Common myeloid progenitor, CD34-positive (primary cell): Measurements from ENCODE around the gene KPNA2.
"Not testable (repeated sequence)": the region's sequence is repeated elsewhere in the genome, so short reads cannot be mapped to it uniquely, and the experiment has no call there.

Experiments
- CTCF ChIA-PET: fragments of 350-600 bp; sonication (Branson Sonifier 250); formaldehyde crosslinking; loops from one replicate; lab custom pipeline; 2021; ENCODE audit warnings: antibody characterized with exemption; lab: Charles Lee
- POLR2A ChIA-PET: fragments of 350-600 bp; sonication (Branson Sonifier 250); formaldehyde crosslinking; loops from one replicate; lab custom pipeline; 2021; ENCODE audit warnings: antibody characterized with exemption; lab: Charles Lee
- DNase-seq, 3 donors: peaks; one replicate each; pipeline versions ENCODE4 v3.0.0 to v3.0.0-alpha.2; 2013
- H3K27ac ChIP-seq, 2 experiments: 1 replicate in 1 of 2; 2 replicates in 1 of 2; pipeline ENCODE4 v1.7.0; 2013; ENCODE audit warnings: inconsistent platforms in 2 of 2, low read length in 2 of 2, mild to moderate bottlenecking in 2 of 2, low read depth in 1 of 2, moderate library complexity in 1 of 2; ENCODE audit not compliant: severe bottlenecking in 2 of 2, insufficient read depth in 1 of 2, poor library complexity in 1 of 2
- H3K27me3 ChIP-seq, 5 experiments: replicated peaks in 2 of 5; 1 replicate in 3 of 5; 2 replicates in 2 of 5; pipeline versions ENCODE4 v1.6.1 to v1.7.0; 2013; ENCODE audit warnings: low read length in 4 of 5, mild to moderate bottlenecking in 2 of 5, moderate library complexity in 2 of 5, inconsistent platforms in 1 of 5; ENCODE audit not compliant: insufficient read depth in 5 of 5, control insufficient read depth in 4 of 5
- H3K36me3 ChIP-seq, 4 experiments: 1 replicate in 2 of 4; 2 replicates in 2 of 4; pipeline versions ENCODE4 v1.6.1 to v1.7.0; 2013; ENCODE audit warnings: low read length in 3 of 4, control low read depth in 1 of 4, mild to moderate bottlenecking in 1 of 4; ENCODE audit not compliant: control insufficient read depth in 4 of 4, insufficient read depth in 4 of 4
- H3K4me1 ChIP-seq, 4 experiments: 1 replicate in 3 of 4; 2 replicates in 1 of 4; pipeline versions ENCODE4 v1.6.1 to v1.7.1; 2013; ENCODE audit warnings: low read length in 3 of 4, mild to moderate bottlenecking in 3 of 4, control low read depth in 1 of 4, inconsistent platforms in 1 of 4, moderate library complexity in 1 of 4; ENCODE audit not compliant: control insufficient read depth in 4 of 4, insufficient read depth in 4 of 4; ENCODE audit errors: control extremely low read depth in 1 of 4
- H3K4me3 ChIP-seq, 7 experiments: 1 replicate in 4 of 7; 2 replicates in 3 of 7; pipeline versions ENCODE4 v1.5.1 to v1.7.0; 2013; ENCODE audit warnings: mild to moderate bottlenecking in 7 of 7, low read length in 6 of 7, moderate library complexity in 6 of 7, inconsistent platforms in 2 of 7, low read depth in 2 of 7, control low read depth in 1 of 7; ENCODE audit not compliant: insufficient read depth in 4 of 7, control insufficient read depth in 1 of 7; ENCODE audit errors: extremely low read depth in 1 of 7
- H3K9me3 ChIP-seq, 5 experiments: 1 replicate in 4 of 5; 2 replicates in 1 of 5; pipeline versions ENCODE4 v1.6.1 to v1.7.1; 2013; ENCODE audit warnings: low read length in 4 of 5, mild to moderate bottlenecking in 2 of 5, inconsistent platforms in 1 of 5, low read depth in 1 of 5, moderate library complexity in 1 of 5; ENCODE audit not compliant: control insufficient read depth in 4 of 5, insufficient read depth in 2 of 5; ENCODE audit errors: control extremely low read depth in 1 of 5
- WGBS: methylation state at CpG from one replicate; pipeline ENCODE4 v1.1.5; 2013; ENCODE audit not compliant: insufficient coverage; 5-methylcytosine and 5-hydroxymethylcytosine counted together

KPNA2 gene

DNA sequence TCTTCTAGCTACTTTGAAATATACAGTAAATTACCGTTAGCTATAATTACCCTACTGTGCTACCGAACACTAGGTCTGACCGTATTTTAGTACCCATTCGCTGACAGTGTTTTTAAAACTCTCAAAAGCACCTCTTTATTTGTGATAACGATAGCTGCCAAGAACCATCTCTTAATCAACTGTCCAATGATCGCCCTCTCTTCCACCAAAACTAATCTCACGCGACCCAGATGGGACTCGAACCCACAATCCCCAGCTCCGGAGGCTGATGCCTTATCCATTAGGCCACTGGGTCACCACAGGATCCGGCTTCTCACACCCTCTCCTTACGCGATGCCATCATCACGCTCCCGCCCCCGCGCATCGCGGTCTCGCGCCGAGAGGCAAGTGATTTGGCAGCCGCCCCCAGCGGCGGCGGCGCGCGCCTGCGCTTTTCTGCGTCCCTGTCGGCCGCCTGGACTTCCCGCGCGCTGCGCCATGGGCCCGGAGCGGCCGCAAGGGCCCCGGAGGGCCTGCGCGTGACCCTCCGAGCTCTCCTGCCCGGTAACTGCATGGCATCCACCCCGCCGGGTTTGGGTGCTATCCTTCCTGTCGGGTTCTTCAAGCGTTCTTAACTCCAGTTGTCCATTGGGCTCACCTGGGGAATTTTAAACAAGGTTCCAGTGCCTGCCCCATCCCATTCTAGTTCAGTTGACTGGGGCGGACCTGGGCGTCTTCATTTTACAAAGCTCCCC lies 15.7 kb upstream of the KPNA2 start:
- Histone ChIP-seq H3K9me3 (no peaks in the 10 kb centered on the region), H3K27me3 (no peaks in the 10 kb centered on the region), H3K4me1 (peaks cover 0 to 8% (median 6%) of the 10 kb centered on the region in 4 experiments), H3K36me3 (no peaks in the 10 kb centered on the region), H3K27ac (peak overlapping the region; percentile 66 to 88), H3K4me3 (peak overlapping the region; percentile 28 to 91 (median 71))
- ChIA-PET POLR2A (no interaction called here), CTCF (interaction anchor here (0.6 to 1.6 kb wide), 5 partner anchors 8 to 95 kb away, joined by 3 to 5 read pairs (median 3); no protein-coding TSS in a partner anchor)
- WGBS, result 2% methylated on average over 36 of the region's 51 CpGs
- DNase-seq, result peak; percentile 96 to 98 (median 98)

GRCh38 chr17:68020409-68020756 lies 15.2 kb upstream of the KPNA2 start:
- DNase-seq, result no peak
- no peaks in the 10 kb centered on the region for H3K27me3 ChIP-seq
- CTCF ChIA-PET, result interaction anchor here (1.0 to 1.6 kb wide), 4 partner anchors 9 to 26 kb away, joined by 3 to 5 read pairs (median 3); no protein-coding TSS in a partner anchor
- H3K9me3 ChIP-seq, result no peaks in the 10 kb centered on the region
- H3K4me1 ChIP-seq, result peaks cover 0 to 8% (median 6%) of the 10 kb centered on the region in 4 experiments
- peak overlapping the region; percentile 17 to 91 (median 71) for H3K4me3 ChIP-seq
- WGBS, result 0% methylated on average over 7 of the region's 12 CpGs
- H3K36me3 ChIP-seq, result no peaks in the 10 kb centered on the region
- peak overlapping the region; percentile 66 to 88 for H3K27ac ChIP-seq
- POLR2A ChIA-PET, result no interaction called here

DNA sequence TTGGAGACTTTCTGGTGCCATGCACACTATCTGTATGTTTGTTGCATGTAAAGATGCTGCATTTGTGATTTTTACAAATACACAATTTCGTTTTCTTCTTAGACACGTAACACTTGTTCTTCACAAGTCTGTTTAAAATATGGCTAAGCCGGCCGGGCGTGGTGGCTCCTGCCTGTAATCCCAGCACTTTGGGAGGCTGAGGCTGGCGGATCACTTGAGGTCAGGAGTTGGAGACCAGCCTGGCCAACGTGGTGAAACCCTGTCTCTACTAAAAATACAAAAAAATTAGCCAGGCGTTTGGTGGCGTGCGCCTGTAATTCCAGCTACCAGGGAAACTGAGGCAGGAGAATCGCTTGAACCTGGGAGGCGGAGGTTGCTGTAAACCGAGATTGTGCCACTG lies 14.7 kb upstream of the KPNA2 start:
- H3K36me3 ChIP-seq, H3K27me3 ChIP-seq, POLR2A ChIA-PET, H3K9me3 ChIP-seq, DNase-seq, H3K4me1 ChIP-seq: not testable (repeated sequence)
- CTCF ChIA-PET, result interaction anchor here (1.4 to 1.6 kb wide), 2 partner anchors 9 to 26 kb away, joined by 3 to 5 read pairs; no protein-coding TSS in a partner anchor
- Histone ChIP-seq H3K4me3 (peak overlapping the region in 6 of 7 experiments; percentile 17 to 91 (median 76)), H3K27ac (peak overlapping the region in 1 of 2 experiments; percentile 88)
- WGBS, result 89% methylated on average over 12 of the region's 13 CpGs

- POLR2A ChIA-PET, result no interaction called here
- 96% methylated on average over 5 of the region's 8 CpGs for WGBS
- H3K4me3 ChIP-seq, result no peak overlapping the region
- no peaks in the 10 kb centered on the region for H3K9me3 ChIP-seq
- CTCF ChIA-PET, result interaction anchor here (1.2 kb wide), 1 partner anchor 16 kb away, joined by 4 read pairs; no protein-coding TSS in a partner anchor
- H3K27me3 ChIP-seq, result no peaks in the 10 kb centered on the region
- DNase-seq, result no peak
- no peaks in the 10 kb centered on the region for H3K36me3 ChIP-seq
- H3K4me1 ChIP-seq, result peaks cover 0 to 8% (median 6%) of the 10 kb centered on the region in 4 experiments
- no peak overlapping the region for H3K27ac ChIP-seq
Measured at GRCh38 chr17:68021963-68022362, 13.6 kb upstream of the KPNA2 start.

GRCh38 chr17:68022547-68022946 lies 13.0 kb upstream of the KPNA2 start:
- H3K4me1 ChIP-seq, H3K36me3 ChIP-seq, H3K27ac ChIP-seq, DNase-seq, H3K27me3 ChIP-seq, H3K9me3 ChIP-seq, H3K4me3 ChIP-seq: not testable (repeated sequence)
- POLR2A ChIA-PET, result interaction anchor here (0.5 kb wide), 1 partner anchor 9 kb away, joined by 5 read pairs; no protein-coding TSS in a partner anchor
- CTCF ChIA-PET, result interaction anchor here (1.2 kb wide), 1 partner anchor 16 kb away, joined by 4 read pairs; no protein-coding TSS in a partner anchor
- WGBS, result 99% methylated on average over 10 of the region's 15 CpGs

GRCh38 chr17:68029512-68030215 lies 5.9 kb upstream of the KPNA2 start:
- POLR2A ChIA-PET, result no interaction called here
- CTCF ChIA-PET, result interaction anchor here (1.2 kb wide), 1 partner anchor 10 kb away, joined by 3 read pairs; no protein-coding TSS in a partner anchor

More at GRCh38 chr17:68029512-68030215, 5.9 kb upstream of the KPNA2 start:
- Histone ChIP-seq H3K4me3 (no peak overlapping the region), H3K27ac (no peak overlapping the region), H3K4me1 (peaks cover 0 to 2% (median 0%) of the 10 kb centered on the region in 4 experiments), H3K9me3 (no peaks in the 10 kb centered on the region), H3K36me3 (no peaks in the 10 kb centered on the region), H3K27me3 (no peaks in the 10 kb centered on the region)
- WGBS, result 98% methylated on average over 4 of the region's 8 CpGs
- no peak for DNase-seq
